Fibroblast of skin of right biceps (primary cell): ENCODE measurements around the gene NPTX1.

Source experiments
- DNase-seq: peaks from one replicate; pipeline ENCODE4 v3.0.0-alpha.2; 2013

NPTX1 gene

DNA sequence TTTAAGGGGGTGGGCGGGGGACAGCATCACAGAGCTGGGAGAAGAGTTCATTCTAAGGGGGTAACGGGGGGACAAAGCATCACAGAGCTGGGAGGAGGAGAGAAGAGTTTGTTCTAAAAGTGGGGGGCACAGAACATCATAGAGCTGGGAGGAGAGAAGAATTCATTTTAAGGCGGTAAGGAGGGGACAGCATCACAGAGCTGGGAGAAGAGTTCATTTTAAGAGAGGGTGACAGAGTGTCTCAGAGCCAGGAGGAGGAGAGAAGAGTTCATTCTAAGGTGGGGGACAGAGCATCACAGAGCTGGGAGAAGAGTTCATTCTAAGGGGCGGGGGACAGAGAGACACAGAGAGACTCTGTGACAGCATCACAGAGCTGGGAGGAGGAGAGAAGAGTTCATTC lies 33.6 kb downstream of the NPTX1 start:
- DNase-seq, result no peak

DNA sequence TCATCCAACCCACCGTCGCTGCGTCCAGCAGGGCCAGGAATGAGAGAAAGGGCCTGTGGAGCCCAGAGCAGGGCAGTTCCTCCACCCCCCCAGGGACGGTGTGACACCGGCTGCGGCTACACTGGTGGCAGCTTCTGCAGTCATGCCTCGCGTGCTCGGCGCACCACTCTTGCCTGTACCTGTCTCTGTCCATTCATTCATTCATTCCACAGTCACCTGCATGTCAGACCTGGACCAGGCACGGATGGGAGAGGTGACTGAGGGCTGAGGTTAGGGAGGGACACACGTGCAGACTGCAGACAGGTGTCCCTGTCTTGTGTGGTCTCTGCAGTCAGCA lies 34.1 kb downstream of the NPTX1 start:
- no peak for DNase-seq

DNA sequence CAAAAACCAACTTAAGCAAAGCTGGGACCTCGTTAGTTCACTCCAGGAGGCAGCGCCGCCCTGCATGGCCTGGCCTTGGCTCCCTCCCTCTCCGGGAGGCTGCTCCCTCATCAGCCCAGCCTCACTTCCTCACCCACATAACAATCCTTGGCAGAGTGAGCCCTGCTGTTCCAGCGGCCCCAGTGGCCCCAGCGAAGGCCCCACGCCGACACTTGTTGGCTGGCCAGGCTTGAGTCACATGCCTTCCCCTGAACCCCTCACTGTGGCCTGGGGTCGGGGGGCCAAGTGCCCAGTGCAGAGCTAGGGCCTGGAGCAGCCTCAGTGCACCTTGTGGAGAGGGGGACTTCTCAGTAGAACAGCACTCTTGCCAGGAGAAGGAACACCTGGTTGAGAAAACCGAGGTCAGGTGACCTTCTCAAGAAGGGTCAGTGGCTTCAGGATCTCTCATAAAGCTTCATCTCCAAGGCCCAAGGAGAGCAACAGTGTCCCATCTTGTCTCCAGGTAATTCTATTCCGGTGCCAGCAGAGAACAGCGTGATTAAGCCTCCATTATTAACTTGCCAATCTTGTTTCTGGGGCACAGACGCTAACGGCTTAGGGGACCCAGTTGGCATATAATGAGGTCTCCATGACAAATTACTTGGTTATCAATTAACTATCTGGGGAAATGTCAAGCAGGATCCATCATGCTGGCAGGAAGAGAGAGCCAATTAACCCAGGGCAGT lies 34.6 kb downstream of the NPTX1 start:
- DNase-seq, result no peak

DNA sequence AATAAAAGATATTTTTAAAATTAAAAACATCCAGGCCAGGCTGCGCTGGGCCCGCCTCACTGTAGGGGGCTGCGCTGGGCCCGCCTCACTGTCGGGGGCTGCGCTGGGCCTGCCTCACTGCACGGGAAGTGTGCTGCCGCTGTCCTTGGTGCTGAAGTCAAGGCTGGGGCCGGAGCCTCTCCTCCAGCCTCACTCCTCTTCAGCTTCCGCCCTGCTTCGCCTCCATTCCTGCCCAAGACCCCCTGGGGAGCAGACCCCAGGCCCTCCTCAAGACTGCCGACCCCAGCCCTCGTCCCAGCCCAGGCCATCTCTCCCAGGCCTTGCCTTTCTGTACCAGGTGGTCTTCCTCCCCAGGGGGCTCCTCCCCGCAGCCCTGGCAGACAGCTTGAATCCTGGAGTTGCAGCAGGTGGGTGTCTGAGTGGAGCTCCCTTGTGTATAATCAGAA lies 35.3 kb downstream of the NPTX1 start:
- DNase-seq, result peak; percentile 55

DNA sequence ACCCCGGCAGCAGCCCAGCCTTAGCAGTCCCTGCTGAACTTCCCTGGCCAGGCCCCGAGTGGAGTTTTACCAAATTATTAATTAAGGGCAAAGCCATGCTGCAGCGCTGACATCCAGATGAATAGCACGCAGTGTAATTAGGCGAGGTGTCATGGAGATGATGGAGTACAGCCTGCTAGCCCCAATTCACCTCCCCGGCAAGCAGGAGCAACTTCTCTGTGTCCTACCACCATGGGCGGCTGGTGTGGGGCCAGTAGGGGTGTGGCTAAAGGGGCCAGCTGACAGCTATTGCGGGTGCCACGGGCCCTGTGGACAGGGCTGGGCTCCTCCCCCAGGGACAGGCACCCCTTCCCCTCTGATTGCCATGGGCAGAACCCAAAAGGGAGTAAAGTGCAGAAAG lies 36.9 kb downstream of the NPTX1 start:
- no peak for DNase-seq

DNA sequence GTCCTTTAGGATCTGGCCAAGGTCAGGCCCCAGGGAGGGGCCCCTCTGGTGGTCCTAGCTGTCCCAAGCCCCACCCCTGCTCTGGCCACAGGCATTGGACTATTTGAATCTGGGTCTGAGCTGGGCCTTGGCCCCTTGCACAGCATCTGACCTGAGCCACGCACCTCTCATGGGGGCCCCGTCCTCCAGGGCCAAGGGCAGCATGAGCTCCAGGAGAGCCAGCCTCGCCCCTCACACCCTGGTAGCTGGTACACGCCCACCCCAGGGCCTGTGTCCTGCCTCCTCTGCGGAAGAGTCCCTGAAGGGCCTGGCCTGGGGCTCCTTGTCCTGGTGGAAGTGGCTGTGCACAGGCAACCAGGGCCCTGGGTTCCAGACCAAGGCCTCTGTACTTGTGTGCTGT lies 37.6 kb downstream of the NPTX1 start:
- no peak for DNase-seq

DNA sequence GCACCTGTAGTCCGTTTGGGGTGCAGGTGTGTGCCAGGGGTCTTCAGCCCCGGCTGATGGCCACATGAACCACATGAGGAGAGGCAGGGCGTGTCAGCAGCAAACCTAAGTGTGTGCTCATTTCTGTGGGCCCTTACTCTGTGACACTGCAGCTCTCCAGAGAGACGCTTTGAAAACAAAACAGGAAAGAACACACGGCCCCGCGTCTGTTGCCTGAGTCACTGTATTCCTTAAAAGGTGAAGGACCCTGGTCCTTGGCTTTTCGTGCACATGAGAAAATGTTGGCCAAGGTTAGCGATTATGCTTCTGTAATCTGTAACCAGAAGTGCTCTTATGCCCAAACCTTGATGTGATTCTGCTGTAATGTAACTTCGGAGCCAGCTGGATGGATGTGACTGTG lies 38.9 kb downstream of the NPTX1 start:
- DNase-seq, result no peak

DNA sequence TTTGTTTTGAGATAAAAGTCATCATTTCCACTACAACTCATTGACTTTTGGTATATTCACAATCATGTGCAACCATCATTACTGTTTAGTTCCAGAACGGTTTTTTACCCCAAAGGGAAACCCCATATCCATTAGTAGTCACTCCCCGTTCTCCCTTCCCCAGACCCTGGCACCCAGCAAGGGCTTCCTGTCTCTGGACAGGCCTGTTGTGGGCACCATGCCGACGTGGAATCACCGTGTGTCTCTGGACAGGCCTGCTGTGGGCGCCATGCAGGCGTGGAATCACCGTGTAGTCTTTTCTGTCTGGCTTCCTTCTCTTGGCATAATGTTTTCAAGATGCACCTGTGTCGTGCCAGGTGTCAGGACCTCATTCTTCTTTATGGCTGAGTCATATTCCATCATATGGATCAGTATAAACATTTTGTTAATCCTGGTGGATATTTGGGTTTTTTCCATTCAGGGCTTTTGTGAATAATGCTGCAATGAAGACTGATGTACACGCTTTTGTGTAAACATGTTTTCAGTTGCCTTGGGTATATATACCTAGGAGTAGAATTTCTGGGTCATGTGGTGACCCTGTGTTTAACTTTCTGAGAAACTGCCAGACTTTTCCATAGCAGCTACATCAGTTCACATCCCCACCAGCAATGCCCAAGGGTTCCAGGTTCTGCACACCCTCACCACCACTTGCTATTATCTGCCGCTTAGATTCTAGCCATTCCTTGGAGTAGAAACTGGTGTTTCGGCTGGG lies 42.3 kb downstream of the NPTX1 start:
- DNase-seq, result no peak

DNA sequence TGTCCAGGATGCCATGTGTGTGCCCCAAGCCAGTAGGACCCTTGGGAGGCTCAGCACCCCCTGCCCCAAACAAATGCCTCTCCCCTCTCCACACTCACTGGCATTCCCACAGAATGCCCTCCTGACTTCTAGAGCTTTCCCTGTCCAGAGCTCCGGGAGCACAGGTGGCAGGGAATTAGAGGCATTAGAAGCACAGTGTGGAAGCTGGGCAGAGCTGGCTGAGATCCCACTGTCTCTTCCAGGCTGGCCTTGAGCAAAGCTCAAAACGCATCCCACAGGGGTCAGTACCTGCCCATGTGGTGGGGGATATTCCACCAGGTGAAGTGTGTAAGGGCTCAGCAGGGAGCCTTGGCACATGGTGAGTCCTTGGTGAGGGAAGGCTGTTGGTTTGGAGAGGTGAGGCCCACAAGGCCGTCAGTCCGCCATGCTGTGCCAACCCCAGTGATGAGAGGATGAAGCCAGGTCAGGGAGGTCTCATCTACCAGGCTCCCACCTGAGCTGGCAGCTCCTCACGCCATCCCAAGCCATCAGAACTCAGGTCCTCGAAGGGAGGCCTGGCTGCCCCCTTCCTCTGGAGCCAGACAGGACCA lies 43.4 kb downstream of the NPTX1 start:
- DNase-seq, result no peak

DNA sequence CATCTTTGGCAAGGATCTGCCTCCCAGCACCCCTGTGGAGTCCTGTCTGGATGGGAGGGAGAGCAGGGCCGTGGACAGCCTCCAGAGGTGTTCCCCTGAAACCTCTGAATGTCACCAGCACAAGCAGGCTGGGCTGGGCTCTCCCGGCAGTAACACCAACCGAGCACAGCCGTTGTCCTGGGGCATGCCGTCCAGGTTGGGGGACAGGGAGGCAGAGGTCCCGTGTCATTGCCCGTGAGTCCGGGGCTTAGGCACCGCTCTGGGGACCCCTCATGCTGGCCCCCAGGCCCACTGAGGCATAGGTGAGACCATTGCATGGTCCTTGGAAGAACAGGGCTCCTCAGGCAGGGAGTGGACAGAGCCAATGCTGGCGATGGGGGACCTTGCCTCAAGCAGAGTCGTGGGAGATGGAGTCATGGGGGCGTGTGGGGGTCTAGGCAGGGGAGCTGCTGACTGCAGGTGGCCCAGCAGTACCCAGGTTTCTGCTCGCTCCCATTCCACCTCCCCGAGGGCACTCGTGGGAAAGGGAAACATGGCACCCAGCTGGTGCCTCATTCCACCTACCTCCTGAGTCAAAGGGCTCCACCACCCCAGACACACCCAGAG lies 44.0 kb downstream of the NPTX1 start:
- DNase-seq, result no peak

DNA sequence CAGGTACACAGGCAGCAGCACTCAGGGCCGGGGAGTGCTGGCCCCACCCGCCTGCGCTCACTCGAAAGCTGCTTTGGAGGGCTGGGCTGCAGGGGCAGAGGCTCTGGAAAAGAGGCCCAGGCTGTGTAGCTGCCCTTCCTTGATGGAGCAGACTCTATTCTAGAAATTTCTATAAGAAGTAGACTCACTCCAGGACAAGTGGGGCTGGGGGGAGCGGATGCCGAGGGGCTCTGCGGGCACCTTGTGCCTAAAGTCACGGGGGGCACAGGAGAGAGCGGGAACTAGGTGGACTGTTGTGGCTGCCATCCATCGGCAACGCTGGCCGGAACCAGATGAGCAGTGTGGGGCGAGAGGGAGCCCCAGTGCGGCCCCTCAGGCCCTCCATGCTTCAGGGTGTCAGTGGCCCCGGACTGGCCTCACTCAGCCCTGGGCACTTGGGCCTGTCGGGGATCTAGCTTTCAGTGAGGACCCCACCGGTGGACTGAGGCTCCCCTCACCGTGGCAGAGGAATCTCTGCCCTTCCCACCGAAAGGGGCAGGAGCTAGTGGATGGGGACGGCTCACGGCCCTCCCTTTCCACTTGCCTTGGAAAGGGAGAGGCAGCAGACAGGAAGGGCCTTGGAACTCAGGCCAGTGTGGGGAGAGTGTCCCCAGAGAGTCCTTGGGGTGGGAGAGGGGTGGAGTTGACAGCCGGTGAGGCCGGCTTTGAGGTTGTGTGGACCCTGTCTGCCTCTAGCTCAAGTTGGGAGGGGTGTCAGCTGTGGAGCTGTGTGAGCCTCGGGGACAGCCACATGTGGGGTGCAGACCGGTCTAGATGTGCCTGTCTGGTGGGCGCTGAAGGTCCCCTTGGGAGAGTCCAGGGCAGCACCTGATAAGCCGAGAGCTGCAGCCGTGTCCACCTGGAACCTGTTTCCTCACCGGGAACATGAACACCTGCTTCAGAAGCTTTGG lies 44.9 kb downstream of the NPTX1 start:
- DNase-seq, result no peak

DNA sequence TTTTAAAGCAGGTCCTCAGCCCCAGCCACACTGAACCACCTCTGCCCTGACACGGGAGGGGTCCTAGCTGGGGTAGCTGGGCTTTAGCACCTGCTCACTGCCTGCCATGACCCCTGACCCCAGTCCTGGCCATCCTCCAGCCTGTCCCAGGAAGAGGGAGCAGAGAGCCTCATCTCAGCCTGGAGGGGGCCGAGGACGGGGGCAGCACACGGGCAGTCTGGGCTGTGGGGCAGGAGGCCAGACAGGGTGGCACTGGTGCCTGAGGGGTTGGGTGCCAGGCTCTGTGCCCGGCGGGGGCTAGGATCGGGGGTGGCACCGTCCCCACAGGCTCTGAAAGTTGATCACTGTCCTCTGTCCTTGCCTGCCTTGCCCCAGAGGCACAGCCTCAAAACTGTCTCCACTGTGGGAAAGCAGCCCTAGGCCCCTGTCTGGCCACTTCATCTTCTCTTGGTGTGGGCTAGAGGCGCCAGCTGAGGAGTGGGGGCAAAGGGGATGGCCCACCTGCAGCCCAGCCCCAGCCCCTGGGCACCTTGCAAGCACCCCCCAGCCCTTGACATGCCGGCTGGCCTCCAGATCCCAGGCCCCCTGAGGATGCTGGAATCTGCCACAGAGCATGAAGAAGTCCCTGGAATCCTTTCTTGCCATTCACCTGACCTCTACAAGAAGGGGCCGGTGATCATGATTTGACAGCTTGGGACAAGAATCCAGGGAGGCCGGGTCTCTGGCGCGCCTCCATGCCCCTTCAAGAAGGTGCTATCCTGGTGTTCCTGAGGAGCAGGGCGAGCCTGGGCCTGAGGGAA lies 45.8 kb downstream of the NPTX1 start:
- DNase-seq, result no peak

DNA sequence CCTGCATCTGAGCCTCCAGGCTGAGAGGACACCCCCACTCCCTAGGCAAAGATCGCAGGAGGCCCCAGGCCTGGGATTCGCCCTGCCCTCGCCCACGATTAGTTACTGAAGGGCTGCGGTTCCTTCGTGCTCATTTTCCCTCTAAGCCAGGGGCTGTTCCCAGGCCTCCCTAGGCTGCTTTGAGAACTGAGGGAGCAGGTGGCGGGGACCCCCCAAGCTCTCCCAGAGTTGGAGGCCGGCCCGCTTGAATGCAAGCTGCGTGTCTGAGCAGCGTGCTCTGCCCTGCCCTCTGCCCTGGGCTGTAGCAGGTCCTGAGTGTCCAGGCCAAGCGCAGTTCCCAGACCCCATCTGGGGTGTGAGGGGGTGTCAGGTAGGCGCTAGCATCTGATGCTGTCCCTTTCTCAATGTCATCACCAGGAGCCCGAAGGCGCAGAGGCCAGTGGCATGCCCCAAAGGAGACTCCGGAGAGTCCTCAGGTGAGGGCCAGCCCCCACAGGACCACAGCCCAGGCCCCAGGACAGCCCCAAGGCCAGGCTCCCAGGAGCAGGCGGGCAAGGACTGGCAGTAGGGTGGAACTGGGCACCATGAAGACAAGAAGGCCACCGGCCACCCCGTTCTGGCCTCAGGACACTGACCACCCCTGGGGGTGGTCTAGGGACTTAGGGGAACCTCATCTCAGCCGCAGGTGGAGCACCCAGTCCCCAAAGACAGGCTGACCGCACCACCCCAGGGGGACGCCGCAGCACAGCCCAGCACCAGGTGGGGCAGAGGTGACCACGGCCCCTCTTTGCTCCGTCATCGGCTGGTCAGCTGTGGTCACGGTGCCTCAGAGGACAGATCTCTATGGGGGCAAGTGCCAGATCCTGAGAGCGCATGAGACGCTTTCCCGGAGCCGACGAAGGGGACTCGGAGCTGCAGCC lies 46.8 kb downstream of the NPTX1 start:
- no peak for DNase-seq

DNA sequence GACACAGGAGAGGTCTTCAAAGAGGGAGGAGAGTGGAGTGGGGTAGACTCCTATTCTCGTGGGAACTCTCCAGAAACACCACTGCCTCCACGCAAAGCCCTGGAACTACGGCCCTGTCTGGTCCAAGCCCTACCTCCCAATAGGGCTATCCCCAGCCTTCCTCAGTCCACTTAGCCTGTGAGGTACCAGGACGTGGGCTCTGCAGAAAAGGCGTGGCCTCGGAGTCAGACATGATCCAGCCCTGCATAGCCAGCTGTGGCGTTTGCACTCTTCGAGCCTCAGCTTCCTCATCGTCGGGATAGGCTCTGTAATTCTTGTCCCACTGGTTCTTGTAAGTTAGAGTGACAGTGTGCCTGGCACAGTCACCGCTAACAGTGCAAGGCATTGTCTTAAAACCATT lies 47.6 kb downstream of the NPTX1 start:
- DNase-seq, result no peak

DNA sequence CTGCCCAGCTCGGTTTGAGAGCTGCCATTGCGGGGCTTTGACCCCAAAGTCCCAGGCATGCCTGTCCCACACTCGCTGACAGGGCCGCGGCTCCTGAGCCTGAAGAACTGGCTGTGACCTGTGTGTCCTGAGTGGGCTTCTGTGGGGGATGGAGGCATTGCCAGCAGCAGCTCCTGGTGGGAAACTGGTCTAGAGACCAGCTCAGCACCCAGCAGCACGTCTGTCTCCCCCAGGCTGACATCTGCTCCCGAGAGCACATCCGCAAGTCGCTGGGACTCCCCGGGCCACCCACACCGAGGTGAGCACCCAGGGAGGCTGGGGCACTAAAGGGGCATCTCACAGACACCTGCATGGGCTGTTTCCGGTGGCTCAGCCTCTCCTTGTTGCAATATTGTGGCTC lies 48.0 kb downstream of the NPTX1 start:
- DNase-seq, result no peak

DNA sequence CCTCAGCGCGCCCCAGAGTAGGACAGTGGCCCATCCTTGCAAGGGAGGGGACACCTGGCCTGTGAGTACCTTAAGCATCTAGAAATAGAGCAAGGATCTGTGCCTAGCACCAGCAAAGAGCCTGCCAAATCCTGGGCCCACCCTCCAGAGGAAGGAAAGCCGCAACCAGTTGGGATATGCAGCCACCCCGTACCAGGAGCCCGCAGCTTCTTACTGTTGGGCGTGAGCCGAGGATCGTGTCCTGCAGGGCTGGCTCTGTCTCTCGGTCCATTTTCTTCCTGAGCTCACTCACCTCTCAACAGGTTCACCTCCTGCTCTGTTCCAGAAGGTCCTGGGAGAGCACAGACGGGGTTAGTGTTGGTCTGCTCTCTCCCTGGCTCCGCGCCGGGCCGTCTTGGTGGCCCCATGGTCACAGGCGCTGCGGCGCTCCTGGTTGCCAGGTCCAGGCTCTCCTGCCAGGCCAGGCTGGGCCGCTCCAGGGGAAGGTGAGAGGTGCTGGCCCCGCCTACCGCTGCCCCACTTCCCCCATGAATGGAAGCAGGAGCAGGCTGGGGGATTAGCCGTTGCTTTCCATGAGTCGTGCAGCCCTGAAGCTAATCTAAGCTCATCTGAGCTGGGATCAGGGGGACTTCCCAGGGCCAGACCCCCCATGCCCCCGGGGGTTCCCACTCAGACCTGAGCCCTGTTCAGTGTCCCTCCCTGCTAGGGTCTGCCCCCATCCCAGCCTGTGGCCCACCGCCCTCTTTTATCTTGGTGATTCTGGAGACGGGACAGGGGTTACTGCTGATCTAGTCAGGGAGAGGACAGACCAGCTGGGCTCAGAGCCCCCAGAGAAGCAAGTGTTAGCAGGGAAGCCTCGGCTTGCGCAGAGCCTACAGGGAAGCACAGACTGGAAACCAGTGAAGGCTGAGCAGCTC lies 48.8 kb downstream of the NPTX1 start:
- no peak for DNase-seq

DNA sequence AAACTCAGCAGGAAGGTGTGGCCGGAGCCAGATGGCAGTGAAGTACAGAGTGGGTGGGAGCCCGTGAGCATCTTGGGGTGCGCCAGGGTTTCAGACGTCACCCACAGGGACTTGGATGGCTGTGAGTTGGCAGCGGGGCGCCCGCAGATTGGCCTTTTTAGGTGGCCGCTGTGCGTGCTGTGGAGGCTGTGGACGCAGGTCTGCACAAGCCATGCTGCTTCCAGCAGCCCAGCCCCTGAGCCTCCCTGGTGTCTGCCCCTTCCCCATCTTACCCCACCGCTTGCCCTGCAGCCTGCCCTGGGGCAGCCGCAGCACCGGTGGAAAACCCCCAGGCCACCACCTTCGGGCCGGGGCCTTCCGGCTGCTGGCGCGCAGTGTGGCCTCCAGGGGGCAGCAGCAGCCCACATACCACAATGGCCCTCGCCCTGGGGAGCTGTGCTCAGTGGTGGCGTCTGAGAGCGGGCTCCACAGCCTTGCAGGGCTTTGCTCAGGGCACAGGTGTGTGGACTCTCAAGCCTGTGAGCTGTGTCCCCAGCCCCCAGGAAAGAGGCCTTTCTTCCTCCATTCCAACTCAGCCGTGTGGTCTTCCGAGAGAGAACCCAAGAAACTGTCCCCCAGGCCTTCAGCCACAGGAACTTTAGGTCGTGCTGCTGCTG lies 49.6 kb downstream of the NPTX1 start:
- peak; percentile 54 for DNase-seq

DNA sequence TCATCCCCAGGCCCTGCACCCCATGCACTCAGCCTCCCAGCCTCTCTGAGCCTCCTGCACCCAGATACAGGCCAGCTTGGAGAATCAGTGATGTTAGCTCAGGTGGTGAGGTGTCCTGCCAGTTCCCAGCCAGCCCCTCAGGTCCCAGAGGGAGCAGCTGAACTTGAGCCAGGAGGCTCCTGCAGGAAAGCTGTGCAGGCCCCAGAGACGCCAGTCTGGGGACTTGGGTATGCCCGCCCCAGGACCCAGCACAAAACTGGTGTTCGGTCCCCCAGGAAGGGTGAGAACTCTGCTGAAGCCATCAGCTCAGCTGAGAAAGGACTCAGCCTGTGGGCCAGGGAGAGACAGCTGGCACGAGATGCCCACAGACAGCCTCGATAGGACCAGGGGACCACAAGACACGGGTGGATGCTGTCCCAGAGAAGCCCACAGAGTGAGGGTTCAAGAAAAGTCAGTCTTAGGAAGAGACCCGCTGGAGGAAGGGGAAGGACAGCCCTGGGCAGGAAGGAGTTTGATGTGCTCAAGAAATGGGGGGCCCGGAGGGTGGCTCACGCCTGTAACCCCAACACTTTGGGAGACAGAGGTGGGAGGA lies 50.5 kb downstream of the NPTX1 start:
- no peak for DNase-seq
